OCI-LY1 (cell line): Measurements from ENCODE around the gene MCF2L2.

Experiments used
- H2AFZ ChIP-seq: fragments of 200-600 bp; sonication (generic), shearing (Covaris generic); 2 replicates; pipeline ENCODE4 v1.6.0; 2014; ENCODE audit warnings: antibody characterized with exemption, mild to moderate bottlenecking, low read length
- H3F3A ChIP-seq: fragments of 200-600 bp; sonication (generic), shearing (Covaris generic); 2 replicates; pipeline ENCODE4 v1.6.0; 2014; ENCODE audit warnings: mild to moderate bottlenecking, antibody characterized with exemption, low read length, moderate library complexity; ENCODE audit not compliant: insufficient read depth
- H3K27ac ChIP-seq: fragments of 200-600 bp; sonication (generic); 2 replicates; pipeline ENCODE4 v1.5.1; 2014; ENCODE audit warnings: low read length, mixed run types, mild to moderate bottlenecking, low read depth; ENCODE audit not compliant: poor library complexity, severe bottlenecking
- H3K27me3 ChIP-seq: fragments of 200-600 bp; sonication (generic); 2 replicates; pipeline ENCODE4 v1.6.0; 2014; ENCODE audit warnings: antibody characterized with exemption, mild to moderate bottlenecking, low read length, moderate library complexity; ENCODE audit not compliant: insufficient read depth
- H3K36me3 ChIP-seq: fragments of 200-600 bp; sonication (generic); 2 replicates; pipeline ENCODE4 v1.6.1; 2014; ENCODE audit warnings: mild to moderate bottlenecking, antibody characterized with exemption, low read length, moderate library complexity, mixed read lengths; ENCODE audit not compliant: insufficient read depth
- H3K4me1 ChIP-seq: fragments of 200-600 bp; sonication (generic); 2 replicates; pipeline ENCODE4 v1.5.1; 2014; ENCODE audit warnings: mild to moderate bottlenecking, low read length, moderate library complexity; ENCODE audit not compliant: insufficient read depth, severe bottlenecking
- H3K4me2 ChIP-seq: fragments of 200-600 bp; sonication (generic), shearing (Covaris generic); 2 replicates; pipeline ENCODE4 v1.6.1; 2014; ENCODE audit warnings: low read length
- H3K4me3 ChIP-seq: fragments of 200-600 bp; sonication (generic); 2 replicates; pipeline ENCODE4 v1.5.1; 2014; ENCODE audit warnings: low read length, low read depth, mild to moderate bottlenecking, mixed read lengths; ENCODE audit not compliant: poor library complexity, severe bottlenecking
- H3K79me2 ChIP-seq: fragments of 200-600 bp; shearing (Covaris generic); 2 replicates; pipeline ENCODE4 v1.6.1; 2016; ENCODE audit warnings: mixed run types, low read length, mixed read lengths; ENCODE audit not compliant: insufficient read depth
- H3K9ac ChIP-seq: fragments of 200-600 bp; sonication (generic), shearing (Covaris generic); 2 replicates; pipeline ENCODE4 v1.6.1; 2014; ENCODE audit warnings: mild to moderate bottlenecking, low read length, mixed read lengths
- H3K9me2 ChIP-seq: fragments of 200-600 bp; sonication (generic), shearing (Covaris generic); 2 replicates; pipeline ENCODE4 v1.6.1; 2014; ENCODE audit warnings: low read depth, mild to moderate bottlenecking, low read length, mixed read lengths
- H3K9me3 ChIP-seq: fragments of 200-600 bp; shearing (Covaris generic); 2 replicates; pipeline ENCODE4 v1.6.1; 2014; ENCODE audit warnings: low read length, mixed read lengths
- H4K20me1 ChIP-seq: fragments of 200-600 bp; sonication (generic), shearing (Covaris generic); 2 replicates; pipeline ENCODE4 v1.6.0; 2016; ENCODE audit warnings: mild to moderate bottlenecking, low read length; ENCODE audit not compliant: insufficient read depth
- EZH2 ChIP-seq: fragments of 200-600 bp; sonication (generic), shearing (Covaris generic); IDR thresholded peaks from 2 replicates; pipeline ENCODE4 v1.8.0; 2017; ENCODE audit warnings: borderline replicate concordance, mixed run types, mild to moderate bottlenecking, antibody characterized with exemption, low read length, moderate library complexity, mixed read lengths
- TF ChIP-seq, protein P1 (sequence below): fragments of 200-600 bp; sonication (generic), shearing (Covaris generic); IDR thresholded peaks from 2 replicates; pipeline ENCODE4 v1.5.1; 2017; ENCODE audit warnings: mild to moderate bottlenecking, antibody characterized with exemption, low read length, moderate library complexity, mixed read lengths

MCF2L2 gene

GRCh38 chr3:183385698-183386613, 42.5 kb downstream of the MCF2L2 start:
- Histone ChIP-seq H3K9me2 (no peaks in the 10 kb centered on the region), H4K20me1 (no peaks in the 10 kb centered on the region), H3K4me2 (no peak overlapping the region), H3F3A (no peaks in the 10 kb centered on the region), H3K9me3 (no peaks in the 10 kb centered on the region), H3K79me2 (no peaks in the 10 kb centered on the region), H3K9ac (no peak overlapping the region), H3K36me3 (no peaks in the 10 kb centered on the region), H3K27me3 (no peaks in the 10 kb centered on the region), H3K27ac (no peak overlapping the region), H3K4me1 (no peaks in the 10 kb centered on the region), H3K4me3 (no peak overlapping the region), H2AFZ (no peak overlapping the region)
- TF ChIP-seq EZH2 = no peak
- TF ChIP-seq, protein P1, sequence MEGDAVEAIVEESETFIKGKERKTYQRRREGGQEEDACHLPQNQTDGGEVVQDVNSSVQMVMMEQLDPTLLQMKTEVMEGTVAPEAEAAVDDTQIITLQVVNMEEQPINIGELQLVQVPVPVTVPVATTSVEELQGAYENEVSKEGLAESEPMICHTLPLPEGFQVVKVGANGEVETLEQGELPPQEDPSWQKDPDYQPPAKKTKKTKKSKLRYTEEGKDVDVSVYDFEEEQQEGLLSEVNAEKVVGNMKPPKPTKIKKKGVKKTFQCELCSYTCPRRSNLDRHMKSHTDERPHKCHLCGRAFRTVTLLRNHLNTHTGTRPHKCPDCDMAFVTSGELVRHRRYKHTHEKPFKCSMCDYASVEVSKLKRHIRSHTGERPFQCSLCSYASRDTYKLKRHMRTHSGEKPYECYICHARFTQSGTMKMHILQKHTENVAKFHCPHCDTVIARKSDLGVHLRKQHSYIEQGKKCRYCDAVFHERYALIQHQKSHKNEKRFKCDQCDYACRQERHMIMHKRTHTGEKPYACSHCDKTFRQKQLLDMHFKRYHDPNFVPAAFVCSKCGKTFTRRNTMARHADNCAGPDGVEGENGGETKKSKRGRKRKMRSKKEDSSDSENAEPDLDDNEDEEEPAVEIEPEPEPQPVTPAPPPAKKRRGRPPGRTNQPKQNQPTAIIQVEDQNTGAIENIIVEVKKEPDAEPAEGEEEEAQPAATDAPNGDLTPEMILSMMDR = peak; percentile 93

DNA sequence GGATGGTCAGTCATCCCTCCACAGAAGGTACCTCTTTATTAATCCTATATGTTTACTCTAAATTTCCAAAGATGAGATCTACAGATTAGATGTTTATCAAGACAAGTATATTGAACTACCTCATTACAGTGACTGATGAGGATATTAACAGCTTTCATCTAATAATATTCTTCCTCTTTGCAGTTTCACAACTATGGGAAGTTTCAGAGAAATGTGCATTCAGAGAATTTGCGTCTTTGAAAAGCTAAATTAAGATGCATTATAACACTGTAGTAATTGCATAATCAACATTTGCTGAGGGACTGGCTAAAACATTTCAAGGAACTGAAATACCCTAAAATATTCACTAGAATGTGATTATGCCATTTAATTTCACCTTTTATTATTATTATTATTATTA, 46.7 kb downstream of the MCF2L2 start:
- Histone ChIP-seq H3K4me1 (no peaks in the 10 kb centered on the region), H3K79me2 (no peaks in the 10 kb centered on the region), H3F3A (no peaks in the 10 kb centered on the region), H3K27ac (no peak overlapping the region), H3K9me3 (no peaks in the 10 kb centered on the region), H3K27me3 (no peaks in the 10 kb centered on the region), H2AFZ (no peak overlapping the region), H3K4me2 (no peak overlapping the region), H3K4me3 (no peak overlapping the region), H3K9me2 (no peaks in the 10 kb centered on the region), H3K36me3 (no peaks in the 10 kb centered on the region), H4K20me1 (no peaks in the 10 kb centered on the region), H3K9ac (no peak overlapping the region)
- TF ChIP-seq, protein P1 = no peak
- no peak for TF ChIP-seq EZH2

GRCh38 chr3:183381179-183381578, 47.2 kb downstream of the MCF2L2 start:
- Histone ChIP-seq H3K9me3 (no peaks in the 10 kb centered on the region), H4K20me1 (no peaks in the 10 kb centered on the region), H3K9me2 (no peaks in the 10 kb centered on the region), H3K79me2 (no peaks in the 10 kb centered on the region), H3K36me3 (no peaks in the 10 kb centered on the region), H3K4me1 (no peaks in the 10 kb centered on the region), H3K27me3 (no peaks in the 10 kb centered on the region), H3F3A (no peaks in the 10 kb centered on the region), H3K9ac (no peak overlapping the region), H3K4me2 (no peak overlapping the region), H2AFZ (no peak overlapping the region), H3K27ac (no peak overlapping the region), H3K4me3 (no peak overlapping the region)
- TF ChIP-seq, protein P1 = no peak
- no peak for TF ChIP-seq EZH2
